NCI-H1092 treated with DMSO at 0.1 percent for 48 hours (cell line): ENCODE data around the gene COL5A1.

Experiments
- DNase-seq: peaks from one replicate; lab custom pipeline; 2025; lab: John Stamatoyannopoulos, UW

Gene COL5A1

DNA sequence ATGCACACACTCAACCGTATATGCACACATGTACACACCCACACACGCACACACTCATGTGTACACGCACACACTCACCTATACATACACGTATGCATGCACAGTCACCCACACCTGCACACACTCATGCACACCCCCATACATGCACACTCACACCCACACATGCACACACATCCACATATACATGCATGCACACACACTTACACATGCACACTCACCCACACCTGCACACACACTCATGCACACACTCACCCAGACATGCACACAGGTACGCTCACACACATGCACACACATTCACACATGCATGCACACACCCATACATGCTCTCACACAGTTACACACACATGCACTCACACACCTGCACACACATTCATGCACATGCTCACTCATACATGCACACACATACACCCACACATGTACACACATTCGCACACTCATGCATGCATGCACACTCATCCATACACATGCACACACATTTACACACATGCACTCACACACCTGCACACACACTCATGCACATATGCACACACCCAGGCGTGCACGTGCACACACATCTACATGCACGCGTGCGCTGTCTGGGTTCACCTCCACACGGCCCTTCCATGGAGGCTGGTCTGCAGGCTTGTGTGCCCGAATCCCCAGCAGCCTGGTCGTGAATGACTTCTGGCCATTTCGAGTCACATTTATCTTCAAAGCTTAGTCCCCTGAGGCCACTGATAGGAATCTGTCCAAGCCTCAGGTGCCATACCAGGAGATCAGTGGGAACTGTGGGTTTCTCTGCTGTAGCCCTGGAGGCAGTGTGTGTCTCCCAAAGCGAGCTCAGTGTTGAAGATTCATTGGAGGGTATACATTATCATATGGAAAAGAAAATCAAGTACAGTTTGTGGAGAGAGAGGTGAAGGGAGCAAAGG, 103.0 kb downstream of the COL5A1 start:
- DNase-seq, result no peak

DNA sequence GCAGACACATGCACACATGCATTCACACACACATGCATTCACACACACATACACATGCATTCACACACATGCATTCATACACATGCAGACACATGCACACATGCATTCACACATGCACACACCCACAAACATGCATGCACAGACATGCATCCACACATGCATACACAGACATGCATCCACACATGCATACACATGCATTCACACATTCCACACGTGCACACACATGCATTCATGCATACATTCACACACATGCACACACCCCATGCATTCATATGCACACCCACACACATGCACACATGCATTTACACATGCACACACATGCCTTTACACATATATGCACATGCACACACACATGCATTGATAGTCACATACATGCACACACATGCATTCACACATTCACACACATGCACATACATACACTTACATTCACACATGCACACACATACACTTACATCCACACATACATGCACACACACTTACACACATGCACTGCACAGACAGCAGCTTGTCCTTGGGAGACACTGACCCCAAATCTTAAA, 106.4 kb downstream of the COL5A1 start:
- DNase-seq, result no peak

DNA sequence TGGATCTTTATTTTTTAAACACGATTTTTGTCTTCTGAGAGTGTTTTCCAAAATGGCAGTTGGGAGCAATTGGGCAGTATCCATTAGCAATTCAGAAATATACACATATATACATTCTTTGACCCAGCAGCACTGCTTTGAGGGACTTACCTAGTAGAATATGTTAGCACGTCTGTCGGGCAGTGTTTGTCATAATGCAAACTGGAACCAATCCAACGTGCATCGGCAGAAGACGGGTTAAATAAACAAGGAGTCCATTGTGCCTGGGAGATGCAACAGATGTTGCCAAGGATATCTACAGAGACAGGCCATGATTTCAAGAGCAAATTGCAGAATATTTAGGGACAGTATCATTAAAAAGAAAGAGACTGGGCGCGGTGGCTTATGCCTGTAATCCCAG, 107.0 kb downstream of the COL5A1 start:
- peak; percentile 67 for DNase-seq

DNA sequence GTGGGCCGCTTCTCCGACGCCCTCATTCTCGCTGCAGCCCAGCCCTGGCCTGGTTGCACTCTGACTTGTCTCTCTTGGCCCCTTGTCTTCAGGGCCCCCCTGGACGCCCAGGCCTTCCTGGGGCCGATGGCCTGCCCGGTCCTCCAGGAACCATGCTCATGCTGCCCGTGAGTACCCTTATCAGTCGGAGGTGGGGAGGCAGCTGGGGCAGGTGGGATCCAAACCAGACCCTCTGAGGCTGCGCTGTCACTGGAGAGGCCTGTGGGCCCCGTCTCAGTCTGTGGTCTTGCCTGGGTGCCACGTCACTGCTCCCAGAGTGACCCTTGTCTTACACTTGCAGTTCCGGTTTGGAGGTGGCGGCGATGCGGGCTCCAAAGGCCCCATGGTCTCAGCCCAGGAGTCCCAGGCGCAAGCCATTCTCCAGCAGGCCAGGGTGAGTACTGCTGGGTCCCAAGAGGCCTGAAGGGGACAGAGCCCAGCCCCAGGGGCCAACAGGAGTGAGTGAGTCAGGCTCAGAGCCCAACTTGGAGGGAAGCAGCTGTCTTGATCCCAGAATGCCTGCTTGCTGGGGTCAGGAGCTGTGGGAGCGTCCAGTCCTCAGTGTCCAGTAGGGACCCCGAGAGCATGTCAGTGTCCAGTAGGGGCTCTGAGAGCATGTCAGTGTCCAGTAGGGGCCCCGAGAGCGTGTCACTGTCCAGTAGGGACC, 109.0 kb downstream of the COL5A1 start:
- no peak for DNase-seq

DNA sequence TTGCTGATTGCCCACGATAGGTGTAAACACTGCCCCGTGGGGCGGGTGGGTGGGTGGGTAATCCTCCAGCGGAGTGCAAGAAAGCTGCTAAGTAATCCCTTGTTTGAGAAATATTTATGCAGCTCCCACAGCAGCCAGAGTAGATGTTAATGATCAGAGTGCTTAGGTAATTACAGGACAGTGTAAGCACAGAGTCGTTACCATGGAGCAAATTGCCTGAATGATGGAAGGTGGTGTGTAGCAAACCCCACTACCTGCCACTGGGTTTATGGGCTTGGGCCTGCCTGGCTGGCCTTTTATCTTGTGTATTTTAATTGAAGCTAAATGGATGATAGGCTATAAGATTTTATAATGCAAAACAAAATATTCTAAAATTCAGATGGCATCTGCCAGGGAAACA, 110.0 kb downstream of the COL5A1 start:
- DNase-seq, result peak; percentile 71

DNA sequence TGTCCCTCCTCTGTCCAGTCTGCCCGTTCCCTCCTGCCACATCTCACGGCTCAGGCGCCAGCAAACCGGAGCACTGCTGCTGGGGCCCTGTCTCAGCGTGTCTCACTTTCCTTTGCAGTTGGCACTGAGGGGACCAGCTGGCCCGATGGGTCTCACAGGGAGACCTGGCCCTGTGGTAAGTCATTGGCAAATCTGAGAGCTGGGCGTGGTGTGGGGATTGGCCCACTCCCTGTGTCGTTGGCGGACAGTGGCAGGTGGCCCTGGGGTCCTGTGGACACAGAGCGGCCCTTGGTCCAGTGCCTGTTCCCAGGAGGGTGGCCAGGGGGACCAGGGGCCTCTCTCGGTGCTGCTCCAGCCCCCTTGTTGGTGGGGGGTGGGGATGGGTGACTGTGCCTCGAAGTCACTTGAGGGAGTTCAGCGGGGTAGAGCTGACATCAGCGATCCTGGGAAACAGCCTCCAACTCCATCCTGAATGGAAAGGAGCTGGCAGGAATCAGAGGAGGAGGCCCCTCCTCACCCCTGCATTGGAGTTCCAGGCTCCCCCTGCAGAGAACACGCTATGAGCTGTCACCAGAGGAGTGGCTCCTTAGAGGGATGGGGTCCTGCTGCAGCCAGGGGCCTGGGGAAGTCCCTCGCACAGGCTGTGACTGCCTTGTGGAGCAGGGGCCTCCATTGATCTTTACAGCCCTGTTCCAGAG, 111.0 kb downstream of the COL5A1 start:
- no peak for DNase-seq

DNA sequence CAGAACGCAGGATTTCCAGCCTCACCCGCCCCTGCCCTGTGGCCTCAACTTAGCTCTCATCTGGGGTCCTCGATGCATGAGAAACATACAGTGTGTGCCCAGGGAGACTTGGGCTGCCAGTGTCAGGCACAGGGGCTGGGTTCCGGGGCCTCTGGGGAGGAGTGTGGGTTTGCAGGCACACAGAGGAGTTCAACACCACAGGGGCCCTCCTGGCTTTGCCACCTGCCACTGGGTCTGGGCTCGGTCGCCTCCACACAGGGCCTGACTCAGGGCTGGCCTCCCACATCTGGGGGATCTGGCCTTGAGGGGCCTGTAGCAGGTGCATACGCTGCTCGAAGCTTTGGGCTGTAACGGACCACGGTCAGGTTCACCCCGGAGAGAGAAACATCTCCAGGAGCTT, 111.6 kb downstream of the COL5A1 start:
- DNase-seq, result no peak

DNA sequence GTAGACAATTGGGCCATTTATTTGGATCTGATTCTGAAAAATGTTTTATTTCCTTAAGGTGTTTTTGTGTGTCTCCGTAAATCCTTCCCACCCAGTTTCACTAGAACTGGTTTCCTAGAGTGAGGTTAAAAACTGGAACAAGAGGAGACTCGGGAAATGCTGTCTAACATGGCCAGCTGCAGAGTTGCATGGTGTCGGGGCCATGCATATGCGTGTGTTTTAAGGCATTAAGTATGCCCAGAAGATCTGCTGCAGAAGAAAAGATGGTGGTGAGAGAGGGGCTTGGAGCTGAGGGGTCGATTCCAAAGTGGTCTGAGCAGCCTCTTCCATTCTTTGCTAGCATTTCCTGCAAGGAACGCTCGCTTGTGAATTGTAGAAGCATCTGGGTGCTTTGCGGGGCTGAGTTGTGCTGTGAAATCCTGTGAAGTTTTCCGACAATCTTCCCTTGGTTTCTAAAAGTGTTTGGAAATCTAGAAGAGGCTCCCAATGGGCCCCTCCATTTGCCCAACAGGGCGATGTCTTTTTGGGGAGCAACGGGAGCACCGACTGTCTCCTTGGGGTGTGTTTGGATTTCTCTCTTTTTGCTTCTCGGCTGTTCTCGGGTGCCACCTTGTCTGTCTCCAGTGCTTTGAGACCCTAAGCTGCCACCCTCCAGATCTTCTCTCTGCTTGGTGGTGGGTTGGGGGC, 113.8 kb downstream of the COL5A1 start:
- no peak for DNase-seq

DNA sequence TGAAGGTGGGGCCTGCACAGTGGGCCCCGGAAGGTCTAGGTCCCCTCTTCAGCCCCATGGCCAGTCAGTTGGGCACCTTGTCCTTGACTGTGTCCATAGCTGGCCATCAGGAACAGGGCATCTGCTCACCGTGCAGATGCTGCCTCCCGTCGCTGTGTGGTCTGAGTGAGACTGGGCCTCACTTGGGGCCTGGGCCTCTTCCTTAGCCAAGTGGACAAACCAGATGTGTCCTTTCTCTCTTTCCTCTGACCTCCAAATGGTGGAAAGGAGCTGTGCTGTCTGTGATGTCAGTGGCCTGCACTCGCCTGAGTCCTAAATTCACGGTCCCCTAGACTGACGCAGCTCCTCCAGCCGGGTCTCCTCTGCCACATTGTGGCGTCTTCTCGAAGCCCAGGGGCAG, 114.5 kb downstream of the COL5A1 start:
- DNase-seq, result no peak

DNA sequence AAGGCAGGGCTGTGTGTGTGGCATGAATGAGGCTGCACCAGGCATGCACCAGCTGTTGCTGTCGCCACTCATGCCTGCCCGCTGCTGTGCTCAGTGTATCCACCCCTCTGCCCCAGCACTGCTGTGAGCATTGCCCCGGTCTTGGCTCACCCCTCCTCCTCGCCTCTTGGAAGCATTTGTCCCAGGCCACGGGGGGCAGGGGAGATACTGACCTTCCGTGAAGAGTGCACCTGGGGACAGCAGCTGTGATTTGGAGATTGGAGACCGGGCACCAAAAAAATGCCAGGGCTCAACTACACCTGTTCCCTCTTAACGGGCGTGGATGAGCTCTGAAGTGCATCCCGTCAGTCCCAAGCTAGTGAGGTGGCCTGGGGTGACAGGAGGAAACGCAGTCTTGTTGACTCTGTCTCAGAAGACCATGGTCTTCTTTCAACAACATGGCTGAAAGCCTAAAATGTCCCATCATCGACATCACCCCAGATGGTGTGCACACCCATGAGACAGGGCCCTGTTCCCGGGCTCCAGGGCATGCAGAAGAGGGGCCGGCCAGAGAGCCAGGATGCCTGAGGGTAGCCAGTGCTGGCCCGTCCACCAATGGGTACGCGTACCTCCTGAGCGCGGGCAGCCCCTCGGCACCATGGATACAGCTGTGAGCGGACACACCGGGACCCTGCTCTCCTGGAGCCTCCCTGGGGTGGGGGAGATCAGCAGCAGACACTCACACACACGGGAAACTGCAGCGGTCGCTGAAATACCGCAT, 115.8 kb downstream of the COL5A1 start:
- no peak for DNase-seq

DNA sequence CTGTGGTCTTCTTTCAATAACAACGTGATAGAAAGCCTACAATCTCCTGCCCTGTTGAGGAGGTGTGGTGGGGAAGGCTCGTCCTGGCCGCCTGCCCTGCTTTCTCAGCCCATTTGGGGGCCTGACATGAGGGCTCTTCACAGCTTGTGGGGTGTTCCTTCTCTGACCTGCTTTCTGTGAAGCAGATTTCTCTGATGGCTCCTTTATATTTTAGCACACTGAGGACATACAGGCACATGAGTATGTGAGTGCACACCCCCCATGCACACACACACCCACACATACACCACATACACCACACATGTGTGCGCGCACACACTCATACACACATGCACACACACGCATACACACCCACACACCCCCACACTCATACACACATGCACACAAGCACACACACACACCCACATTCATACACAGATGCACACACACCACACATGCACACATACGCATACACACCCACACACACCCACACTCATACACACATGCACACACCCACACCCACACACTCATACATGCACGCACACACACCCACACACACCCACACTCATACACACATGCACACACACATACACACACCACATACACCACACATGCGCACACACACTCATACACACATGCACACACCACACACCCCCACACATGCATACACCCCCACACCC, 117.5 kb downstream of the COL5A1 start:
- DNase-seq, result no peak

DNA sequence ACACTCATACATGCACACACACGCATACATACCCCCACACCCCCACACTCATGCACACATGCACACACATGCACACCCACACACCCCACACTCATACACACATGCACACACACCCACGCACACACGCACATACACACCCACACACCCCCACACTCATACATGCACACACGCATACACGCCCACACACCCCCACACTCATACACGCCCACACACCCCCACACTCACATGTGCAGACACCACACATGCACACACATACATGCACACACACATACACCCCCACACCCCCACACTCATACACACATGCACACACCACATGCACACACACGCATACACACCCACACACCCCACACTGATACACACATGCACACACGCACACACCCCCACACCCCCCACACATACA, 118.3 kb downstream of the COL5A1 start:
- no peak for DNase-seq

DNA sequence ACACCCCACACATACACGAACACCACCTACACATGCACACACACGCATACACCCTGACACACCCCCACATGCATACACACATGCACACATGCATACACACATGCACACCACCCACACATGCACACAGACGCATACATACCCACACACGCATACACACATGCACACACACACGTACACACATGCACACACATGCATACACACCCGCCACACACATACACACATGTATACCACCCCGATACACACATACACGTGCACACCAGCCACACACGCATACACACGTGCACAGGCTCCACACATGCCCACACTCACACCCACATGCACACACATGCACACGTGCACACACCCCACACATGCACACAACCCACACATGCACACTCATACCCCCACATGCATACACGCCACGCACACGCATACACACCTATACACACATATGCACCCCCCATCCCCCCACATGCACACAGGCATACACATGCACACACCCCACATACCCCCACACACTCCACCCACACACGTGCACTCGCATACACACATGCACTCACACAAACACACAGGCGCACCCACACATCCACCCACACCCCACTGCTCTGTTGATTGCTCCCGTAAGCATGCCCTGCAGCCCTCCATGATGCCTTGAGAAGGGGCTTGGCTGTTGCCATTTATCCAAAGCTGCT, 119.3 kb downstream of the COL5A1 start:
- no peak for DNase-seq

DNA sequence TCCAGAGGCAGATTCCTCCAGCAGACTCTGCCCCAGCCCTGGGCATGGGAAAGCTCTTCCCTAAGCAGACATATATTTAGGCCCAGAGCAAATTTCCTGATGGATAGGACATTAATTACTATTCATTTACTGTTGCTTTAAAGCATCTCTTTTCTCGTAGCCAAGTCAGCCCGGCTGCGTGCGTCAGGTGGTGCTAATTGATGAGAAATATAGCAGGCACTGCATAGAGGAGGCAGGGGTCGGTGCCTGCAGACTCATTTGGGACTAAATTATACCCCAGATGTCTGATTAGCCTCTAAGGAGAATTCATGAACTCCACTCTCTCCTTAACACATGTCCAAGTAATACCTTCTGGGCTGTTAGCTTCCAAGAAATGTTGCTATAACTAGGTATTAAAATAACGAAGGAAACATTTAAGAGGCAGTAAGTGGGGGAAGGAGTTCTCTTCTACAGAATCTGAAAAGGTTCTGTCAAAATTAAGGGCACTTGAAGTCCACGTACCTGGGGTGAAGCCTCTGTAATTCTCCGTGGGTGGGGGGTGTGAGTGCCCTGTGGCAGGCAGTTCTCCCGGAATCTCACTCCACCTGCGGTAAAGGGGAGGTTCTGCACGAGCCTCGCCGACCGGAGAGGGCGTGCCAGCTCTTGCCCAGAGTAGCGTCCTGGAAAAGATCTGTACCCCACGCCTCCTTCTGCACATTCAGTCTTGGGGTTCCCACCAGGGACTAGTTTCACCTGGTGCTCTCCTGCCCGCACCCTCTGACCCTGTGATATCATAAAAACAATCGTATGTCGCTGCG, 123.1 kb downstream of the COL5A1 start:
- DNase-seq, result no peak

DNA sequence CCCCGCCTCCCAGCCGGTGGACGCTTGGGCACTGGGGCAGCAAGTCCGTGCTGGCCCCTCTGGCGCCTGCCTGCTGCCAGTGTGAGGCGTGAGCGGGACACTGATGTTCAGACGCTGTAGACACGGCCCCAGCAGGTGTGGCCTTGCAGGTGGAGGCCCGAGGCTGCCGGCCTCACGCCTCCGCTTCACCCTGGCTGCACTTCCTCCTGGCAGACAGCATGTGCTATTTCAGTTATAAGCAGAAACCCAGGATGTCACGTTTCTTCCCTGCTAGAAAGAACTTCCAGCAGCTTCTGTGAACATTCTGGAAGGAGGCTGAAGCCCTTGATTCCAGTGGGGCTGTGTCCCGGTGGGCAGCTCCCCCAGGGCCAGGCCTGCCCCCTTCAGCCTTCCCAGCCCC, 124.2 kb downstream of the COL5A1 start:
- DNase-seq, result no peak

DNA sequence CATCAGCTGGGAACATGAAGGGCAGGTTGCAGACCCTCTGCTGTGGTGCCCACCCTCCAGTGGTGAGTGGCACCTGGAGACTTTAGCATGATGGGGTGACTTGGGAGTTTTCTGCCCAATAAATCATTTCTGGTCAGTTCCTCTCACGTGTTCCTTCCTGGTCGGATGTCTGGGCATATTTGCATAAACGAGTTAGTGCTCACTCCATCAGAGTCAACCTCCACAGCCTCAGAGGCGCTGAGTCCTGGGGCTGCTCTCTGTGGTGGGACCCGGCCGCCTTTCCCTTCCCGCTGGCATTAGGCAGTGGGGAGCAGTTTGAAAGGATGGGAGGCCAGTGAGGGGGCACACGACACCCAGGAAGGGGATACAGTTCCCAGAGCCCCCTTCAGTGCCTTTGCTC, 125.0 kb downstream of the COL5A1 start:
- DNase-seq, result no peak

DNA sequence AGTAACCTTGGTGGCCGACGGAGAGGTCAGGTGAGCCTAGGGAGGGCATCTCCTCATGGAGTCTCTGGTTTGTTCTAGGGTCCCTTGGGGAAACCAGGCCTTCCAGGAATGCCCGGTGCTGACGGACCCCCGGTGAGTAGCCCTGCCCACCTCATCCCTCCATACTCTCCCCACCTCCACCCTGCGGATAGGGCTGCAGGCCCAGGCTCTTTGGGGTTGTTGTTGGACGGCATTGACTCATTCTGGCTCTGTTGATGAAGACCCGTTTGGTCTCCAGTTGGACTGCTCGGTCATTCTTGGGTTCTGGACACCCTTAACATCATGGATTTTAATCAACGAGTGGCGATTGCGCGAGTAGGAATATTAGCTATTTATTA, 126.7 kb downstream of the COL5A1 start:
- no peak for DNase-seq

DNA sequence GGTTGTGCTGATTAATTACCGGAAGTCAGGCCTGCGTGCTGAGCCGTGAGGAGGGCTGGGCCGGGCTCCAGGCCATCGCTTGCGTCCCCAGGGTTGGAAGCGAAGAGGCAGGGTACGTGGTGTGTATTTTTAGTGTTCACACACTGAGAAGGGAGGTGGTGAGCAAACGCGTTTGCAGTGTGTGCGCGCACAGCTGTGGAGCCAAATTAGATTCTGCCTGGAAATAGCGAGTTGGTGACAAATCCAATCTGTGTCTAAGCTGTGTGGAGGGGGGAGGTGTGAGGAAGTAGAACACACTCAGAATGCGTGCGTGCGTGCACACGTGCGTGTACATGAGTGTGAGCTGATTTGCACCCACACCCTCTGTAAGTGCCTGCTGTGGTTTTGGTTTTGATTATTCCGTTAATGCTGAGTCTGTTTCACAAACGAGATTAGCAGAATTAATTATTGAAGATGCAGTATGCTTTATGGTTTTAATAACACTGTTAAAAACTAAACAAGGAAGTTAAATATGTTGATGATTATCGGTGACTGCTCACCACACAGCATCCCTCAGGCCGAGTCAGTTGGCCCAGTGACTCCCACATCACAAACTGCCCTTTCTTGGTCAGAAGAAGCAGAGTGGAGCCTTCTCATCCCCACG, 127.2 kb downstream of the COL5A1 start:
- no peak for DNase-seq
